ENCODE results near the gene LCLAT1. TPM values are rescaled to one million over a fixed set of nuclear protein-coding genes. Genes with fewer than 3 reads are reported as not detected.

The LCLAT1 gene
- total and polyA plus RNA-seq, 2 of the 4 experiments (the other 2 are of a cell fraction): 7.5 to 11.5 TPM

GRCh38 chr2:30527411-30527810, 80.4 kb downstream of the LCLAT1 start:
- BruUV-seq (replicated peaks): no TSS peak
- no peaks in the 10 kb centered on the region for H3K27me3 ChIP-seq (ENCODE audit: control insufficient read depth, insufficient read depth, low read length)
- CTCF ChIA-PET: no interaction called here
- no peak overlapping the region for H3K4ac ChIP-seq (ENCODE audit: low read depth, low read length)
- H3K4me2 ChIP-seq (ENCODE audit: low read depth, low read length): peak overlapping the region; percentile 47; the same call in 1 of the 2 replicates
- dilution Hi-C loops (cut with HindIII; ENCODE audit: low sequenced_read_pairs, unreplicated experiment) (no loop called here), intact Hi-C loops (cut with micrococcal nuclease) (loop anchor here (5.0 kb wide), 1 partner anchor 155 kb away; no protein-coding TSS in a partner anchor), in situ Hi-C loops (cut with MboI; ENCODE audit: low sequenced_read_pairs) (no loop called here)
- DNase-seq (peak; percentile 70), ATAC-seq (ENCODE audit: low read depth) (peak; percentile 61)
- no peak overlapping the region for H3K14ac ChIP-seq (replicated peaks; ENCODE audit: low read depth, low read length)
- POLR2A ChIA-PET (ENCODE audit: unreplicated experiment): no interaction called here
- peaks cover 2% of the 10 kb centered on the region; the same call in 1 of the 2 replicates for H3K36me3 ChIP-seq (ENCODE audit: control insufficient read depth, insufficient read depth, low read length)
- H2AFZ ChIP-seq (replicated peaks; ENCODE audit: low read length, poor library complexity): no peak overlapping the region
- TF ChIP-seq MAFK (IDR thresholded peaks at IDR 0.05; ENCODE audit: low read depth, low read length) (no peak), RCOR1 (IDR thresholded peaks at IDR 0.05; ENCODE audit: insufficient replicate concordance, low read length) (no peak), RAD21 (IDR thresholded peaks at IDR 0.05; ENCODE audit: low read length) (no peak), POLR2A (IDR thresholded peaks at IDR 0.05; ENCODE audit: low read depth, low read length) (no peak)
- TF ChIP-seq, protein P1, sequence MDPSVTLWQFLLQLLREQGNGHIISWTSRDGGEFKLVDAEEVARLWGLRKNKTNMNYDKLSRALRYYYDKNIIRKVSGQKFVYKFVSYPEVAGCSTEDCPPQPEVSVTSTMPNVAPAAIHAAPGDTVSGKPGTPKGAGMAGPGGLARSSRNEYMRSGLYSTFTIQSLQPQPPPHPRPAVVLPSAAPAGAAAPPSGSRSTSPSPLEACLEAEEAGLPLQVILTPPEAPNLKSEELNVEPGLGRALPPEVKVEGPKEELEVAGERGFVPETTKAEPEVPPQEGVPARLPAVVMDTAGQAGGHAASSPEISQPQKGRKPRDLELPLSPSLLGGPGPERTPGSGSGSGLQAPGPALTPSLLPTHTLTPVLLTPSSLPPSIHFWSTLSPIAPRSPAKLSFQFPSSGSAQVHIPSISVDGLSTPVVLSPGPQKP (IDR thresholded peaks at IDR 0.05; ENCODE audit: borderline replicate concordance, low read depth, low read length): no peak
- H2AK9ac ChIP-seq (replicated peaks; ENCODE audit: low read depth, low read length, poor library complexity): no peak overlapping the region
- no peak overlapping the region for H3K27ac ChIP-seq (ENCODE audit: insufficient read depth, low read length)
- H3K18ac ChIP-seq (ENCODE audit: low read depth, low read length): no peak overlapping the region
- no peak overlapping the region for H2BK5ac ChIP-seq (ENCODE audit: low read depth, low read length, poor library complexity, severe bottlenecking)
- no peak overlapping the region for H2BK20ac ChIP-seq (ENCODE audit: low read depth, low read length)
- WGBS, 2 experiments (ENCODE audit: extremely low coverage in 2 of 2, insufficient read length in 1 of 2): no CpG with 5 or more reads among the region's 2 CpGs
- peaks cover 2% of the 10 kb centered on the region for H3K4me1 ChIP-seq (ENCODE audit: control insufficient read depth, insufficient read depth, low read length)
- no peak overlapping the region for H2BK15ac ChIP-seq (ENCODE audit: low read depth, low read length)
- H3K56ac ChIP-seq (ENCODE audit: extremely low read depth, insufficient read depth, low read length): no peak overlapping the region
- no peak overlapping the region for H2AK5ac ChIP-seq (ENCODE audit: low read depth, low read length)
- H3K9me1 ChIP-seq (ENCODE audit: insufficient read depth, low read length): peaks cover 3% of the 10 kb centered on the region; the same call in 1 of the 2 replicates
- H4K91ac ChIP-seq (ENCODE audit: insufficient read depth, low read depth, low read length): no peak overlapping the region
- H3K4me3 ChIP-seq (ENCODE audit: insufficient read depth, low read depth, low read length): no peak overlapping the region
- H3K23ac ChIP-seq (ENCODE audit: low read depth, low read length): no peak overlapping the region
- H3K9ac ChIP-seq (ENCODE audit: low read depth, low read length): no peak overlapping the region
- peaks cover 16 to 17% of the 10 kb centered on the region in 2 experiments for H3K79me1 ChIP-seq (ENCODE audit: low read depth in 1 of 2, low read length in 2 of 2)
- H4K5ac ChIP-seq (ENCODE audit: low read depth, low read length): no peak overlapping the region
- H4K8ac ChIP-seq (ENCODE audit: low read depth in 2 of 2, low read length in 2 of 2): no peak overlapping the region; a peak in 1 of 4 replicates
- no peaks in the 10 kb centered on the region for H4K20me1 ChIP-seq (ENCODE audit: insufficient read depth, low read length)
- H2BK120ac ChIP-seq (ENCODE audit: low read depth, low read length): no peak overlapping the region
- H3K9me3 ChIP-seq (ENCODE audit: control insufficient read depth, insufficient read depth, low read length): no peaks in the 10 kb centered on the region
